MM.1S (cell line): ENCODE data around the gene ZNF687.

Experiments used
- DNase-seq: peaks from one replicate; pipeline ENCODE4 v3.0.0-alpha.2; 2015
- H2AFZ ChIP-seq: fragments of 300-600 bp; sonication (generic); 2 replicates; pipeline ENCODE4 v1.6.0; 2016; ENCODE audit warnings: antibody characterized with exemption, low read length
- H3F3A ChIP-seq: fragments of 300-600 bp; sonication (generic); 2 replicates; pipeline ENCODE4 v1.6.1; 2016; ENCODE audit warnings: mild to moderate bottlenecking, antibody characterized with exemption, low read length, moderate library complexity, mixed read lengths; ENCODE audit not compliant: insufficient read depth
- H3K27ac ChIP-seq: fragments of 300-600 bp; sonication (generic); 2 replicates; pipeline ENCODE4 v1.5.1; 2016; ENCODE audit warnings: mild to moderate bottlenecking, low read length
- H3K27me3 ChIP-seq: fragments of 300-600 bp; sonication (generic); replicated peaks from 2 replicates; pipeline ENCODE4 v1.6.0; 2016; ENCODE audit warnings: low read length; ENCODE audit not compliant: insufficient read depth
- H3K36me3 ChIP-seq: fragments of 300-600 bp; sonication (generic); replicated peaks from 2 replicates; pipeline ENCODE4 v1.6.1; 2016; ENCODE audit warnings: mild to moderate bottlenecking, low read length, mixed read lengths; ENCODE audit not compliant: insufficient read depth
- H3K4me1 ChIP-seq: fragments of 300-600 bp; sonication (generic); 2 replicates; pipeline ENCODE4 v1.6.1; 2016; ENCODE audit warnings: low read length, mixed read lengths
- H3K4me2 ChIP-seq: fragments of 300-600 bp; sonication (generic); 2 replicates; pipeline ENCODE4 v1.6.0; 2016; ENCODE audit warnings: low read depth, low read length
- H3K4me3 ChIP-seq: fragments of 300-600 bp; sonication (generic); 2 replicates; pipeline ENCODE4 v1.5.1; 2016; ENCODE audit warnings: low read length, mixed read lengths
- H3K79me2 ChIP-seq: fragments of 300-600 bp; sonication (generic); 2 replicates; pipeline ENCODE4 v1.6.1; 2016; ENCODE audit warnings: mixed run types, low read length, mixed read lengths
- H3K9ac ChIP-seq: fragments of 300-600 bp; sonication (generic); 2 replicates; pipeline ENCODE4 v1.6.1; 2016; ENCODE audit warnings: low read length, mixed read lengths
- H3K9me2 ChIP-seq: fragments of 300-600 bp; sonication (generic); replicated peaks from 2 replicates; pipeline ENCODE4 v1.6.1; 2016; ENCODE audit warnings: mild to moderate bottlenecking, low read length, mixed read lengths; ENCODE audit not compliant: insufficient read depth
- H3K9me3 ChIP-seq: fragments of 300-600 bp; sonication (generic); replicated peaks from 2 replicates; pipeline ENCODE4 v1.6.1; 2016; ENCODE audit warnings: mild to moderate bottlenecking, low read length, mixed read lengths; ENCODE audit not compliant: insufficient read depth
- H4K20me1 ChIP-seq: fragments of 300-600 bp; sonication (generic); 2 replicates; pipeline ENCODE4 v1.6.1; 2016; ENCODE audit warnings: mild to moderate bottlenecking, low read length, moderate library complexity, mixed read lengths; ENCODE audit not compliant: insufficient read depth
- EZH2 ChIP-seq: fragments of 300-600 bp; sonication (generic); optimal IDR thresholded peaks from 2 replicates; pipeline ENCODE3; 2017; ENCODE audit warnings: low read depth, mild to moderate bottlenecking, antibody characterized with exemption, low read length, mixed read lengths
- EZH2phosphoT487 ChIP-seq: fragments of 300-600 bp; sonication (generic); IDR thresholded peaks from 2 replicates; pipeline ENCODE4 v1.6.1; 2018; ENCODE audit warnings: antibody characterized with exemption, low read length
- TF ChIP-seq, protein P1 (sequence below): fragments of 300-600 bp; sonication (generic); IDR thresholded peaks from 2 replicates; pipeline ENCODE4 v1.5.1; 2016; ENCODE audit warnings: antibody characterized with exemption, low read length, mixed read lengths

The ZNF687 gene

GRCh38 chr1:151238467-151238739 lies 43.7 kb upstream of the ZNF687 start:
- no peak for DNase-seq

DNA sequence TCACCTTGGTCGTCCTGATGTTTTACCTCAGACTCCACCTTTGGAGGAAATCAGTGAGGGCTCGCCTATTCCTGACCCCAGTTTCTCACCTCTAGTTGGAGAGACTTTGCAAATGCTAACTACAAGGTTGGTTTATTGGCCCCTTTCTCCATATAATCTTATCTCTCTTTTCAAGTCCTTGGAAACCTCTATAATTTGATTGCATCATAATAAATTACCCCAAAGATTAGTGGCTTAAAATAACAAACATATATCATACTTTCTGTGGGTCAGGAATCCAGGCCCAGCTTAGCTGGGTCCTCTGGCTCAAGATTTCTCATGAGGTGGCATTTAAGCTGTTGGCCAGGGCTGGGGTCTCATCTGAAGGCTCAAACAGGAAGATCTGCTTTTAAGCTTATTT lies 39.7 kb upstream of the ZNF687 start:
- Histone ChIP-seq H3K36me3 (peaks cover 15% of the 10 kb centered on the region), H3K9me2 (no peaks in the 10 kb centered on the region), H3K27ac (no peak overlapping the region), H3K27me3 (no peaks in the 10 kb centered on the region), H3K9me3 (no peaks in the 10 kb centered on the region), H3K79me2 (no peaks in the 10 kb centered on the region), H4K20me1 (no peaks in the 10 kb centered on the region), H3K9ac (no peak overlapping the region), H3K4me3 (no peak overlapping the region), H3K4me1 (peaks cover 4% of the 10 kb centered on the region), H3F3A (no peaks in the 10 kb centered on the region), H3K4me2 (no peak overlapping the region), H2AFZ (no peak overlapping the region)
- DNase-seq = no peak
- no peak for TF ChIP-seq EZH2
- no peak for TF ChIP-seq EZH2phosphoT487
- TF ChIP-seq, protein P1, sequence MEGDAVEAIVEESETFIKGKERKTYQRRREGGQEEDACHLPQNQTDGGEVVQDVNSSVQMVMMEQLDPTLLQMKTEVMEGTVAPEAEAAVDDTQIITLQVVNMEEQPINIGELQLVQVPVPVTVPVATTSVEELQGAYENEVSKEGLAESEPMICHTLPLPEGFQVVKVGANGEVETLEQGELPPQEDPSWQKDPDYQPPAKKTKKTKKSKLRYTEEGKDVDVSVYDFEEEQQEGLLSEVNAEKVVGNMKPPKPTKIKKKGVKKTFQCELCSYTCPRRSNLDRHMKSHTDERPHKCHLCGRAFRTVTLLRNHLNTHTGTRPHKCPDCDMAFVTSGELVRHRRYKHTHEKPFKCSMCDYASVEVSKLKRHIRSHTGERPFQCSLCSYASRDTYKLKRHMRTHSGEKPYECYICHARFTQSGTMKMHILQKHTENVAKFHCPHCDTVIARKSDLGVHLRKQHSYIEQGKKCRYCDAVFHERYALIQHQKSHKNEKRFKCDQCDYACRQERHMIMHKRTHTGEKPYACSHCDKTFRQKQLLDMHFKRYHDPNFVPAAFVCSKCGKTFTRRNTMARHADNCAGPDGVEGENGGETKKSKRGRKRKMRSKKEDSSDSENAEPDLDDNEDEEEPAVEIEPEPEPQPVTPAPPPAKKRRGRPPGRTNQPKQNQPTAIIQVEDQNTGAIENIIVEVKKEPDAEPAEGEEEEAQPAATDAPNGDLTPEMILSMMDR = no peak

More at GRCh38 chr1:151238467-151238739, 43.7 kb upstream of the ZNF687 start:
- Histone ChIP-seq H4K20me1 (no peaks in the 10 kb centered on the region), H3F3A (no peaks in the 10 kb centered on the region), H3K27me3 (no peaks in the 10 kb centered on the region), H3K79me2 (no peaks in the 10 kb centered on the region; the same call in 1 of the 2 replicates), H3K4me3 (no peak overlapping the region), H3K4me2 (no peak overlapping the region), H3K9ac (no peak overlapping the region), H3K9me3 (no peaks in the 10 kb centered on the region), H2AFZ (no peak overlapping the region), H3K27ac (no peak overlapping the region), H3K36me3 (peaks cover 28% of the 10 kb centered on the region; the same call in 1 of the 2 replicates), H3K9me2 (no peaks in the 10 kb centered on the region), H3K4me1 (peaks cover 5% of the 10 kb centered on the region)
- no peak for TF ChIP-seq EZH2
- no peak for TF ChIP-seq EZH2phosphoT487
- TF ChIP-seq, protein P1 = no peak

GRCh38 chr1:151243683-151244216 lies 38.3 kb upstream of the ZNF687 start:
- H3K9ac ChIP-seq = no peak overlapping the region
- no peak overlapping the region for H3K4me3 ChIP-seq
- H3K9me2 ChIP-seq = no peaks in the 10 kb centered on the region
- no peaks in the 10 kb centered on the region for H3F3A ChIP-seq
- no peak overlapping the region for H2AFZ ChIP-seq
- no peak for DNase-seq
- H4K20me1 ChIP-seq = no peaks in the 10 kb centered on the region
- H3K27me3 ChIP-seq = no peaks in the 10 kb centered on the region
- H3K79me2 ChIP-seq = no peaks in the 10 kb centered on the region
- no peaks in the 10 kb centered on the region for H3K4me1 ChIP-seq
- H3K9me3 ChIP-seq = no peaks in the 10 kb centered on the region
- H3K4me2 ChIP-seq = no peak overlapping the region
- TF ChIP-seq, protein P1 = no peak
- no peak for TF ChIP-seq EZH2
- TF ChIP-seq EZH2phosphoT487 = no peak
- H3K27ac ChIP-seq = no peak overlapping the region
- peaks cover 19% of the 10 kb centered on the region for H3K36me3 ChIP-seq
